GM18870 (cell line): ENCODE results near the gene CACFD1.
A peak's percentile ranks its signal among the peaks of the same experiment; 100 is the strongest.

Experiments used
- ATAC-seq: cut with Tn5 transposase; IDR thresholded peaks from one replicate; pipeline ENCODE4 v1.9.1; 2021; ENCODE audit warnings: moderate library complexity; ENCODE audit not compliant: unreplicated experiment

The CACFD1 gene

GRCh38 chr9:133463864-133464615 lies 4.3 kb downstream of the CACFD1 start:
- no peak for ATAC-seq

- no peak for ATAC-seq
Measured at GRCh38 chr9:133464638-133465037, 4.9 kb downstream of the CACFD1 start.

GRCh38 chr9:133465984-133466383 lies 6.2 kb downstream of the CACFD1 start:
- ATAC-seq = no peak

GRCh38 chr9:133467101-133467500 lies 7.3 kb downstream of the CACFD1 start:
- no peak for ATAC-seq

- ATAC-seq = no peak
Measured at GRCh38 chr9:133468374-133468773, 8.6 kb downstream of the CACFD1 start.

GRCh38 chr9:133468777-133469421 lies 9.1 kb downstream of the CACFD1 start:
- ATAC-seq = no peak

GRCh38 chr9:133470427-133470924 lies 10.7 kb downstream of the CACFD1 start:
- ATAC-seq = no peak

- no peak for ATAC-seq
Measured at GRCh38 chr9:133470988-133471387, 11.2 kb downstream of the CACFD1 start.

GRCh38 chr9:133471551-133472276 lies 11.9 kb downstream of the CACFD1 start:
- no peak for ATAC-seq

- no peak for ATAC-seq
Measured at GRCh38 chr9:133472277-133472645, 12.5 kb downstream of the CACFD1 start.

GRCh38 chr9:133472753-133473378 lies 13.1 kb downstream of the CACFD1 start:
- ATAC-seq = no peak

- ATAC-seq = no peak
Measured at GRCh38 chr9:133473743-133474142, 14.0 kb downstream of the CACFD1 start.

GRCh38 chr9:133474215-133474614 lies 14.4 kb downstream of the CACFD1 start:
- no peak for ATAC-seq

GRCh38 chr9:133474853-133475252 lies 15.1 kb downstream of the CACFD1 start:
- ATAC-seq = no peak

GRCh38 chr9:133475292-133476012 lies 15.7 kb downstream of the CACFD1 start:
- no peak for ATAC-seq

GRCh38 chr9:133476036-133476931 lies 16.5 kb downstream of the CACFD1 start:
- ATAC-seq = no peak

GRCh38 chr9:133476941-133477340 lies 17.2 kb downstream of the CACFD1 start:
- ATAC-seq = no peak

- no peak for ATAC-seq
Measured at GRCh38 chr9:133477461-133477860, 17.7 kb downstream of the CACFD1 start.

GRCh38 chr9:133477992-133478850 lies 18.4 kb downstream of the CACFD1 start:
- peak; percentile 13 for ATAC-seq
